ENCODE data around the gene FAM20B. TPM values are rescaled to one million over a fixed set of nuclear protein-coding genes. Genes with fewer than 3 reads are reported as not detected.
A peak's percentile ranks its signal among the peaks of the same experiment; 100 is the strongest.

Gene FAM20B
- total RNA-seq, 1 donor from 2014 or later: 31.4 TPM

- H3K9me3 Mint-ChIP-seq (ENCODE audit: unreplicated experiment): no peaks in the 10 kb centered on the region
- H3K4me3 Mint-ChIP-seq (ENCODE audit: unreplicated experiment): peak overlapping the region; percentile 73
- peaks cover 41% of the 10 kb centered on the region for H3K36me3 Mint-ChIP-seq (ENCODE audit: low read depth, unreplicated experiment)
- peaks cover 10% of the 10 kb centered on the region for H3K27me3 Mint-ChIP-seq (ENCODE audit: unreplicated experiment)
- H3K27ac Mint-ChIP-seq (ENCODE audit: unreplicated experiment): peak overlapping the region; percentile 64
- DNase-seq (ENCODE audit: low spot score): no peak
- H3K4me1 Mint-ChIP-seq (ENCODE audit: unreplicated experiment): peaks cover 40% of the 10 kb centered on the region
- TF ChIP-seq, protein P1, sequence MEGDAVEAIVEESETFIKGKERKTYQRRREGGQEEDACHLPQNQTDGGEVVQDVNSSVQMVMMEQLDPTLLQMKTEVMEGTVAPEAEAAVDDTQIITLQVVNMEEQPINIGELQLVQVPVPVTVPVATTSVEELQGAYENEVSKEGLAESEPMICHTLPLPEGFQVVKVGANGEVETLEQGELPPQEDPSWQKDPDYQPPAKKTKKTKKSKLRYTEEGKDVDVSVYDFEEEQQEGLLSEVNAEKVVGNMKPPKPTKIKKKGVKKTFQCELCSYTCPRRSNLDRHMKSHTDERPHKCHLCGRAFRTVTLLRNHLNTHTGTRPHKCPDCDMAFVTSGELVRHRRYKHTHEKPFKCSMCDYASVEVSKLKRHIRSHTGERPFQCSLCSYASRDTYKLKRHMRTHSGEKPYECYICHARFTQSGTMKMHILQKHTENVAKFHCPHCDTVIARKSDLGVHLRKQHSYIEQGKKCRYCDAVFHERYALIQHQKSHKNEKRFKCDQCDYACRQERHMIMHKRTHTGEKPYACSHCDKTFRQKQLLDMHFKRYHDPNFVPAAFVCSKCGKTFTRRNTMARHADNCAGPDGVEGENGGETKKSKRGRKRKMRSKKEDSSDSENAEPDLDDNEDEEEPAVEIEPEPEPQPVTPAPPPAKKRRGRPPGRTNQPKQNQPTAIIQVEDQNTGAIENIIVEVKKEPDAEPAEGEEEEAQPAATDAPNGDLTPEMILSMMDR (IDR thresholded peaks at IDR 0.05; ENCODE audit: unreplicated experiment): no peak
Measured at GRCh38 chr1:179090923-179091322, 65.2 kb downstream of the FAM20B start.

- H3K36me3 Mint-ChIP-seq (ENCODE audit: low read depth, unreplicated experiment): peaks cover 43% of the 10 kb centered on the region
- H3K27ac Mint-ChIP-seq (ENCODE audit: unreplicated experiment): no peak overlapping the region
- H3K4me1 Mint-ChIP-seq (ENCODE audit: unreplicated experiment): peaks cover 42% of the 10 kb centered on the region
- peaks cover 10% of the 10 kb centered on the region for H3K27me3 Mint-ChIP-seq (ENCODE audit: unreplicated experiment)
- TF ChIP-seq, protein P1 (IDR thresholded peaks at IDR 0.05; ENCODE audit: unreplicated experiment): no peak
- no peaks in the 10 kb centered on the region for H3K9me3 Mint-ChIP-seq (ENCODE audit: unreplicated experiment)
- no peak for DNase-seq (ENCODE audit: low spot score)
- H3K4me3 Mint-ChIP-seq (ENCODE audit: unreplicated experiment): no peak overlapping the region
Measured at GRCh38 chr1:179091691-179092165, 66.0 kb downstream of the FAM20B start.

- Mint-ChIP-seq H3K36me3 (ENCODE audit: low read depth, unreplicated experiment) (peaks cover 52% of the 10 kb centered on the region), H3K4me3 (ENCODE audit: unreplicated experiment) (peak overlapping the region; percentile 43), H3K9me3 (ENCODE audit: unreplicated experiment) (no peaks in the 10 kb centered on the region), H3K4me1 (ENCODE audit: unreplicated experiment) (peaks cover 42% of the 10 kb centered on the region), H3K27ac (ENCODE audit: unreplicated experiment) (peak overlapping the region; percentile 74), H3K27me3 (ENCODE audit: unreplicated experiment) (peaks cover 10% of the 10 kb centered on the region)
- TF ChIP-seq, protein P1 (IDR thresholded peaks at IDR 0.05; ENCODE audit: unreplicated experiment): no peak
- no peak for DNase-seq (ENCODE audit: low spot score)
Measured at GRCh38 chr1:179092896-179093461, 67.3 kb downstream of the FAM20B start.

DNA sequence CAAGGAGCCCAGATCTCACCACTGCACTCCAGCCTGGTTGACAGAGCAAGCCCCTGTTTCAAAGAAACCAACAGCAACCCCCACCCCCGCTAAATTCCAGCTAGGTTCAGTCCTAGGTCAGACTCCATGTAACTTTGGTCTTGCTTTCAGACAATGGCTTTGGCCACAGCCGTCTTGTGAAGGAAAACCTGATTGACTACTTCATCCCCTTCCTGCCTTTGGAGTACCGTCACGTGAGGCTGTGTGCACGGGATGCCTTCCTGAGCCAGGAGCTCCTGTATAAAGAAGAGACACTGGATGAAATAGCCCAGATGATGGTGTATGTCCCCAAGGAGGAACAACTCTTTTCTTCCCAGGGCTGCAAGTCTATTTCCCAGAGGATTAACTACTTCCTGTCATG lies 69.1 kb downstream of the FAM20B start:
- TF ChIP-seq, protein P1 (IDR thresholded peaks at IDR 0.05; ENCODE audit: unreplicated experiment): no peak
- peaks cover 12% of the 10 kb centered on the region for H3K27me3 Mint-ChIP-seq (ENCODE audit: unreplicated experiment)
- peaks cover 32% of the 10 kb centered on the region for H3K4me1 Mint-ChIP-seq (ENCODE audit: unreplicated experiment)
- peaks cover 56% of the 10 kb centered on the region for H3K36me3 Mint-ChIP-seq (ENCODE audit: low read depth, unreplicated experiment)
- no peaks in the 10 kb centered on the region for H3K9me3 Mint-ChIP-seq (ENCODE audit: unreplicated experiment)
- H3K4me3 Mint-ChIP-seq (ENCODE audit: unreplicated experiment): no peak overlapping the region
- no peak for DNase-seq (ENCODE audit: low spot score)
- H3K27ac Mint-ChIP-seq (ENCODE audit: unreplicated experiment): peak overlapping the region; percentile 48

DNA sequence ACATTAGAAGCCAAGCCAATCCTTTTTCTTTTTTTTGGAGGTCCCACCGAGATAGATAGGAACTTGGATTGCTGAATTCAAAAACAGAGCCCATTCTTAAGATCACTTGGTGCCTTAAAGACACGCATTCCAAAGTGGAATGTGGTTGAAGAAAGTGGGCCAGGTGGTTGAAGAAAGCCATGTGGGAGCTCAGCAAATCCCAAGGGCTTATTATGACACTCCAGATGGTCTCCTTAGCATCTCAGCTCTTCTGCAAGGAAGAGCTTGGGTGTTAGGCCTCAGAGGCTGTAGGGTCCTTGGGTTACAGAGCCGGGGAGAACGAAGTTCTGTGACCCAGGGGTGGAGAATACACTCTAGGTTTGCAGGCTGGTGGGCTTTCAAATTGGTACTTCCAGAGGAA lies 69.7 kb downstream of the FAM20B start:
- no peak for DNase-seq (ENCODE audit: low spot score)
- Mint-ChIP-seq H3K4me1 (ENCODE audit: unreplicated experiment) (peaks cover 30% of the 10 kb centered on the region), H3K27me3 (ENCODE audit: unreplicated experiment) (peaks cover 13% of the 10 kb centered on the region), H3K27ac (ENCODE audit: unreplicated experiment) (no peak overlapping the region), H3K36me3 (ENCODE audit: low read depth, unreplicated experiment) (peaks cover 56% of the 10 kb centered on the region), H3K4me3 (ENCODE audit: unreplicated experiment) (no peak overlapping the region), H3K9me3 (ENCODE audit: unreplicated experiment) (no peaks in the 10 kb centered on the region)
- TF ChIP-seq, protein P1 (IDR thresholded peaks at IDR 0.05; ENCODE audit: unreplicated experiment): no peak

Data from endothelial cell (in vitro differentiated cells).